H1 (cell line): Measurements from ENCODE around the gene SOAT2.

Experiments
- CBX5 ChIP-seq: fragments of 300-800, 300-1000 bp; sonication (generic); IDR thresholded peaks from 2 replicates; pipeline ENCODE4 v1.7.1; 2016; ENCODE audit warnings: antibody characterized with exemption, low read length, low read depth
- EP300 ChIP-seq, 2 experiments: IDR thresholded peaks; 1 replicate in 1 of 2; 2 replicates in 1 of 2; pipeline ENCODE4 v1.6.1; 2011 to 2012; ENCODE audit warnings: low read depth in 2 of 2, low read length in 2 of 2, mild to moderate bottlenecking in 2 of 2, borderline replicate concordance in 1 of 2, inconsistent platforms in 1 of 2, moderate library complexity in 1 of 2
- SIN3A ChIP-seq, 2 experiments: IDR thresholded peaks in 1 of 2; conservative IDR thresholded peaks in 1 of 2; 2 replicates each; pipeline ENCODE4 v1.6.1; 2011 to 2012; ENCODE audit warnings: low read length in 2 of 2, improper control_type of control experiment in 1 of 2, low read depth in 1 of 2, mild to moderate bottlenecking in 1 of 2
- YY1 ChIP-seq: IDR thresholded peaks from 2 replicates; pipeline ENCODE4 v1.6.1; 2011; ENCODE audit warnings: low read depth, mild to moderate bottlenecking, low read length
- TF ChIP-seq, protein P1 (sequence below): IDR thresholded peaks from 2 replicates; pipeline ENCODE4 v1.6.1; 2012; ENCODE audit warnings: inconsistent platforms

DNA sequence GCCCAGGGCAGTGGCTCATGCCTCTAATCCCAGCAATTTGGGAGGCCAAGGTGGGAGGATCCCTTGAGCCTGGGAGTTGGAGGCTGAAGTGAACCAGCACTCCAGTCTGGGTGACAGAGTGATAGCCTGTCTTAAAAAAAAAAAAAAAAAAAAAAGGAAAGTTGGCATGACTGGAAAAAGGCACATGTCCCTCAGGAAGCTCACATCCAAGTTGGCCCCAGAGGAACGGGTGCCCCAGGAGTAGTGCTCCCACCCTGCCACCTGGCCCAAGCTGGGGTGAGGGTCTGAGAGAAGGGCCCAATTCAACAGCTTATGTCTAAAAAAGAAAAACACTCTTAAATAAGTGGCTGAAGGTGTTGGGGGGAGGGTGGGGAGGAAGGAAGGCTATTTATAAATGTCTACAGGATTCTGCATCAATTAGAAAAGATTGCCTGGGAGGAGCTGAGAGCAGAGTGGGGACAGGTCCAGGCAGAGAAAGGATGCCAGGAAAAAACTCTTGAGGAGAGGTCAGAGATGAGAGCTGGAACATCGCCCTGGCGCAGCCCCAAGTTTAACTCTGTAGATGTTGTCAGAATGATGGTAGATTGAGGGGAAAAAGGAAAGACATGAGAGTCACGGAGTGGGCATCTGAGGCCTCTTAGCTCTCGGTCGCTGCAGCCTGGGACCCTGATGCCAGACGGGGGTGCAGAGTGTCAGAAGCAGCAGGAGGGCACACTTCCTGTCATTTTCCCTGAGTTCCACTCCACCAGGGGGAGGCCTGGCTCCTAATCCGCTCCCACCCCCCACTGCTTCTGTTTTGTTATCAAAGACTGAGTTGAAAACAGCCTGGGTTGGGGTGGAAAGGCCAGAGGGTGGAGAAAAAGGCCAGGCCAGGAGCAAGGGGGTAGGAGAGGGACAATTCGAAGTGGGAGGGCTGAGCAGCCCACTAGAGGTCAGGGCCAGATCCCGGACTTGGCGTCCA is 31.4 kb upstream of the SOAT2 start:
- TF ChIP-seq YY1 = no peak
- TF ChIP-seq, protein P1, sequence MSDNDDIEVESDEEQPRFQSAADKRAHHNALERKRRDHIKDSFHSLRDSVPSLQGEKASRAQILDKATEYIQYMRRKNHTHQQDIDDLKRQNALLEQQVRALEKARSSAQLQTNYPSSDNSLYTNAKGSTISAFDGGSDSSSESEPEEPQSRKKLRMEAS = no peak
- no peak for TF ChIP-seq SIN3A (conservative IDR thresholded peaks at IDR 0.05 in 1 of 2, IDR thresholded peaks at IDR 0.05 in 1 of 2; ENCODE audit: low read depth in 1 of 2, low read length in 2 of 2)
- no peak for TF ChIP-seq EP300 (IDR thresholded peaks at IDR 0.05; ENCODE audit: borderline replicate concordance in 1 of 2, low read depth in 2 of 2, low read length in 2 of 2)
- TF ChIP-seq CBX5 = no peak
